ENCODE measurements around the gene SMAD1. TPM values are rescaled to one million over a fixed set of nuclear protein-coding genes. Genes with fewer than 3 reads are reported as not detected.

Gene SMAD1
- total and polyA plus RNA-seq, 2 of the 4 experiments (the other 2 are of a cell fraction) = 11.6 to 17.6 TPM

GRCh38 chr4:145563293-145563985, 81.8 kb downstream of the SMAD1 start:
- no peak for ATAC-seq (ENCODE audit: low read depth)
- BruUV-seq (replicated peaks) = no TSS peak
- peaks cover 5% of the 10 kb centered on the region for H3K36me3 ChIP-seq (ENCODE audit: control insufficient read depth, insufficient read depth, low read length)
- H2BK15ac ChIP-seq (ENCODE audit: low read depth, low read length) = no peak overlapping the region
- H2AK9ac ChIP-seq (replicated peaks; ENCODE audit: low read depth, low read length, poor library complexity) = no peak overlapping the region
- H4K8ac ChIP-seq (ENCODE audit: low read depth in 2 of 2, low read length in 2 of 2) = no peak overlapping the region
- dilution Hi-C loops (cut with HindIII; ENCODE audit: low sequenced_read_pairs, unreplicated experiment) (no loop called here), in situ Hi-C loops (cut with MboI; ENCODE audit: low sequenced_read_pairs) (no loop called here), intact Hi-C loops (cut with micrococcal nuclease) (no loop called here)
- no peak overlapping the region for H3K27ac ChIP-seq (ENCODE audit: insufficient read depth, low read length)
- TF ChIP-seq CEBPB (IDR thresholded peaks at IDR 0.05; ENCODE audit: low read depth, low read length) (no peak), MAFK (IDR thresholded peaks at IDR 0.05; ENCODE audit: low read depth, low read length) (no peak), RAD21 (IDR thresholded peaks at IDR 0.05; ENCODE audit: low read length) (no peak), FOS (IDR thresholded peaks at IDR 0.05; ENCODE audit: low read depth, low read length) (no peak), ELK1 (IDR thresholded peaks at IDR 0.05; ENCODE audit: borderline replicate concordance, low read depth, low read length) (no peak), SMC3 (IDR thresholded peaks at IDR 0.05; ENCODE audit: low read depth, low read length) (no peak), BHLHE40 (IDR thresholded peaks at IDR 0.05; ENCODE audit: low read depth, low read length) (no peak), NFE2L2 (IDR thresholded peaks at IDR 0.05; ENCODE audit: low read depth, low read length) (no peak)
- no peak overlapping the region for H3K56ac ChIP-seq (ENCODE audit: extremely low read depth, insufficient read depth, low read length)
- no peak overlapping the region for H2BK20ac ChIP-seq (ENCODE audit: low read depth, low read length)
- no peaks in the 10 kb centered on the region for H3K79me1 ChIP-seq (ENCODE audit: low read depth in 1 of 2, low read length in 2 of 2)
- POLR2A ChIA-PET (ENCODE audit: unreplicated experiment) = no interaction called here
- H3K4me1 ChIP-seq (ENCODE audit: control insufficient read depth, insufficient read depth, low read length) = no peaks in the 10 kb centered on the region
- H4K5ac ChIP-seq (ENCODE audit: low read depth, low read length) = no peak overlapping the region
- H3K14ac ChIP-seq (replicated peaks; ENCODE audit: low read depth, low read length) = no peak overlapping the region
- H4K91ac ChIP-seq (ENCODE audit: insufficient read depth, low read depth, low read length) = no peak overlapping the region
- no peaks in the 10 kb centered on the region for H3K9me1 ChIP-seq (ENCODE audit: insufficient read depth, low read length)
- H3K23ac ChIP-seq (ENCODE audit: low read depth, low read length) = no peak overlapping the region
- no peaks in the 10 kb centered on the region; the same call in 1 of the 2 replicates for H3K9me3 ChIP-seq (ENCODE audit: control insufficient read depth, insufficient read depth, low read length)
- H2AK5ac ChIP-seq (ENCODE audit: low read depth, low read length) = no peak overlapping the region
- WGBS, 2 experiments (ENCODE audit: extremely low coverage in 2 of 2, insufficient read length in 1 of 2) = no CpG with 5 or more reads among the region's 7 CpGs
- H2AFZ ChIP-seq (replicated peaks; ENCODE audit: low read length, poor library complexity) = no peak overlapping the region
- DNase-seq = no peak
- H3K18ac ChIP-seq (ENCODE audit: low read depth, low read length) = no peak overlapping the region
- H3K27me3 ChIP-seq (ENCODE audit: control insufficient read depth, insufficient read depth, low read length) = no peaks in the 10 kb centered on the region
- no peak overlapping the region for H2BK5ac ChIP-seq (ENCODE audit: low read depth, low read length, poor library complexity, severe bottlenecking)
- H2BK120ac ChIP-seq (ENCODE audit: low read depth, low read length) = no peak overlapping the region
- no peak overlapping the region for H3K4me3 ChIP-seq (ENCODE audit: insufficient read depth, low read depth, low read length)
- no peak overlapping the region for H3K4ac ChIP-seq (ENCODE audit: low read depth, low read length)
- CTCF ChIA-PET = interaction anchor here (0.6 kb wide), 1 partner anchor 1216 kb away, joined by 5 read pairs; no protein-coding TSS in a partner anchor
- H3K9ac ChIP-seq (ENCODE audit: low read depth, low read length) = no peak overlapping the region
- no peaks in the 10 kb centered on the region for H4K20me1 ChIP-seq (ENCODE audit: insufficient read depth, low read length)
- H3K4me2 ChIP-seq (ENCODE audit: low read depth, low read length) = no peak overlapping the region
